HUES48 (cell line): ENCODE measurements around the gene PACSIN1.

ENCODE experiments used
- H3K27ac ChIP-seq: one replicate; pipeline ENCODE4 v1.7.0; 2013; ENCODE audit warnings: low read depth, low read length, inconsistent platforms
- H3K27me3 ChIP-seq: 2 replicates; pipeline ENCODE4 v1.6.1; 2013; ENCODE audit warnings: mild to moderate bottlenecking, low read length; ENCODE audit not compliant: control insufficient read depth, insufficient read depth
- H3K36me3 ChIP-seq: 2 replicates; pipeline ENCODE4 v1.6.1; 2013; ENCODE audit warnings: low read length; ENCODE audit not compliant: control insufficient read depth, insufficient read depth
- H3K4me1 ChIP-seq: 2 replicates; pipeline ENCODE4 v1.6.1; 2013; ENCODE audit warnings: mild to moderate bottlenecking, low read length; ENCODE audit not compliant: control insufficient read depth, insufficient read depth
- H3K4me3 ChIP-seq: 2 replicates; pipeline ENCODE4 v1.5.1; 2013; ENCODE audit warnings: mild to moderate bottlenecking, low read depth, low read length
- H3K9ac ChIP-seq: 2 replicates; pipeline ENCODE4 v1.6.1; 2013; ENCODE audit warnings: mild to moderate bottlenecking, low read depth, low read length, moderate library complexity
- H3K9me3 ChIP-seq: 2 replicates; pipeline ENCODE4 v1.6.1; 2013; ENCODE audit warnings: low read length; ENCODE audit not compliant: control insufficient read depth, insufficient read depth

Gene PACSIN1

GRCh38 chr6:34549804-34550202 is 83.9 kb downstream of the PACSIN1 start:
- Histone ChIP-seq H3K4me1 (no peaks in the 10 kb centered on the region), H3K9ac (no peak overlapping the region)

GRCh38 chr6:34551720-34552119 is 85.8 kb downstream of the PACSIN1 start:
- no peaks in the 10 kb centered on the region for H3K4me1 ChIP-seq
- no peaks in the 10 kb centered on the region for H3K27me3 ChIP-seq
- H3K27ac ChIP-seq, result no peak overlapping the region
- no peak overlapping the region for H3K9ac ChIP-seq
- no peaks in the 10 kb centered on the region for H3K36me3 ChIP-seq
- no peak overlapping the region for H3K4me3 ChIP-seq
- H3K9me3 ChIP-seq, result no peaks in the 10 kb centered on the region

More at GRCh38 chr6:34549804-34550202, 83.9 kb downstream of the PACSIN1 start:
- H3K36me3 ChIP-seq, result no peaks in the 10 kb centered on the region
- no peak overlapping the region for H3K27ac ChIP-seq
- no peaks in the 10 kb centered on the region for H3K27me3 ChIP-seq
- no peak overlapping the region for H3K4me3 ChIP-seq
- H3K9me3 ChIP-seq, result no peaks in the 10 kb centered on the region

- no peaks in the 10 kb centered on the region for H3K9me3 ChIP-seq
- no peaks in the 10 kb centered on the region for H3K36me3 ChIP-seq
- no peaks in the 10 kb centered on the region for H3K27me3 ChIP-seq
- no peak overlapping the region for H3K4me3 ChIP-seq
- H3K27ac ChIP-seq, result no peak overlapping the region
- H3K4me1 ChIP-seq, result no peaks in the 10 kb centered on the region
- no peak overlapping the region for H3K9ac ChIP-seq
Observed at GRCh38 chr6:34552620-34553019, 86.7 kb downstream of the PACSIN1 start.

- Histone ChIP-seq H3K27ac (no peak overlapping the region), H3K36me3 (no peaks in the 10 kb centered on the region), H3K27me3 (no peaks in the 10 kb centered on the region), H3K4me1 (no peaks in the 10 kb centered on the region), H3K9me3 (no peaks in the 10 kb centered on the region), H3K9ac (no peak overlapping the region), H3K4me3 (no peak overlapping the region)
Observed at GRCh38 chr6:34553146-34553545, 87.3 kb downstream of the PACSIN1 start.

- H3K27me3 ChIP-seq, result no peaks in the 10 kb centered on the region
- no peaks in the 10 kb centered on the region for H3K4me1 ChIP-seq
Observed at GRCh38 chr6:34553750-34554149, 87.9 kb downstream of the PACSIN1 start.

GRCh38 chr6:34554291-34555006 is 88.6 kb downstream of the PACSIN1 start:
- H3K4me1 ChIP-seq, result no peaks in the 10 kb centered on the region
- H3K9me3 ChIP-seq, result no peaks in the 10 kb centered on the region
- H3K27me3 ChIP-seq, result no peaks in the 10 kb centered on the region
- H3K36me3 ChIP-seq, result no peaks in the 10 kb centered on the region
- H3K4me3 ChIP-seq, result no peak overlapping the region
- H3K27ac ChIP-seq, result no peak overlapping the region
- H3K9ac ChIP-seq, result no peak overlapping the region

More at GRCh38 chr6:34553750-34554149, 87.9 kb downstream of the PACSIN1 start:
- H3K4me3 ChIP-seq, result no peak overlapping the region
- no peak overlapping the region for H3K9ac ChIP-seq
- no peak overlapping the region for H3K27ac ChIP-seq
- no peaks in the 10 kb centered on the region for H3K36me3 ChIP-seq
- H3K9me3 ChIP-seq, result no peaks in the 10 kb centered on the region

GRCh38 chr6:34555007-34555322 is 89.1 kb downstream of the PACSIN1 start:
- Histone ChIP-seq H3K4me1 (no peaks in the 10 kb centered on the region), H3K9ac (no peak overlapping the region), H3K27me3 (no peaks in the 10 kb centered on the region), H3K9me3 (no peaks in the 10 kb centered on the region), H3K36me3 (no peaks in the 10 kb centered on the region), H3K27ac (no peak overlapping the region), H3K4me3 (no peak overlapping the region)

GRCh38 chr6:34555328-34555727 is 89.5 kb downstream of the PACSIN1 start:
- Histone ChIP-seq H3K9ac (no peak overlapping the region), H3K27me3 (no peaks in the 10 kb centered on the region), H3K27ac (no peak overlapping the region), H3K9me3 (no peaks in the 10 kb centered on the region), H3K36me3 (no peaks in the 10 kb centered on the region), H3K4me1 (no peaks in the 10 kb centered on the region), H3K4me3 (no peak overlapping the region)

GRCh38 chr6:34556031-34556471 is 90.2 kb downstream of the PACSIN1 start, which contains the start of gene SPDEF:
TSS of gene SPDEF (minus strand) at chr6:34556329. CDS start at chr6:34544455, 11,874 bp downstream.
- Histone ChIP-seq H3K27me3 (no peaks in the 10 kb centered on the region), H3K9ac (no peak within 1 kb of the TSS), H3K9me3 (no peaks in the 10 kb centered on the region), H3K27ac (no peak within 1 kb of the TSS), H3K36me3 (no peaks in the 10 kb centered on the region), H3K4me3 (no peak within 1 kb of the TSS), H3K4me1 (peaks cover 6% of the 10 kb centered on the region)

GRCh38 chr6:34556493-34556892 is 90.6 kb downstream of the PACSIN1 start:
- Histone ChIP-seq H3K4me1 (peaks cover 6% of the 10 kb centered on the region), H3K9me3 (no peaks in the 10 kb centered on the region), H3K9ac (no peak overlapping the region)

GRCh38 chr6:34557228-34557627 is 91.4 kb downstream of the PACSIN1 start:
- H3K4me3 ChIP-seq, result no peak overlapping the region
- no peaks in the 10 kb centered on the region for H3K27me3 ChIP-seq
- H3K27ac ChIP-seq, result no peak overlapping the region
- no peaks in the 10 kb centered on the region for H3K9me3 ChIP-seq
- H3K36me3 ChIP-seq, result no peaks in the 10 kb centered on the region
- H3K9ac ChIP-seq, result no peak overlapping the region
- H3K4me1 ChIP-seq, result peaks cover 6% of the 10 kb centered on the region

More at GRCh38 chr6:34556493-34556892, 90.6 kb downstream of the PACSIN1 start:
- Histone ChIP-seq H3K36me3 (no peaks in the 10 kb centered on the region), H3K27ac (no peak overlapping the region), H3K4me3 (no peak overlapping the region), H3K27me3 (no peaks in the 10 kb centered on the region)
